Prostate gland (tissue), 2 donors: Measurements from ENCODE around the gene AOC2.

Experiments used
- POLR2A ChIP-seq: fragments of 450-650 bp; IDR thresholded peaks from one replicate; pipeline ENCODE4 v1.6.1; 2016; ENCODE audit warnings: antibody characterized with exemption, mild to moderate bottlenecking
- POLR2AphosphoS5 ChIP-seq: sonication (generic); formaldehyde crosslinking; IDR thresholded peaks from one replicate; pipeline ENCODE4 v1.6.1; 2017; ENCODE audit warnings: antibody characterized with exemption
- TF ChIP-seq, protein P1 (sequence below), 4 experiments: fragments of 200-600 bp in 2 of 4; fragments of 450-650 bp in 2 of 4; sonication (generic) in 2 of 4; IDR thresholded peaks; 1 replicate in 3 of 4; 2 replicates in 1 of 4; pipeline ENCODE4 v1.5.1; 2016 to 2019; ENCODE audit warnings: antibody characterized with exemption in 4 of 4, mild to moderate bottlenecking in 2 of 4, moderate library complexity in 2 of 4

DNA sequence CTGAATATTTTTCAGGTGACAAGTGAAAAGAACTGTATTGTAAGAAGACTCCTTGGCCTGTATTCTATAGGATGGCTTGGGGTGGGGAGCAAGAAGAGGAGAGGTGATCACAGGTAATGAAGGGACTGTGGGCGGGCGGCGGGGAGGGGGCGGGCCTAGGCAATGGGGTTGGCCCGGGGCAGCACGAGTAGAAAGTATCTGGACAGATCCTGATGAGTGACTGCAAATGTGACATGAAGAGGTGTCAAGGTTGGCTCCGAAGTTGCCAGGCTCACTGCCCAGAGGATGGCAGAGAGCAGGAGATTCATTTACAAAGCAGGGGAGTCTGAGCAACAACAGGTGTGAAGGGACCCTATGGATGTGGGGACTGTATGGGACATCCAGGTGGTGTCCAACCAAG, 45.4 kb downstream of the AOC2 start:
- TF ChIP-seq, protein P1, sequence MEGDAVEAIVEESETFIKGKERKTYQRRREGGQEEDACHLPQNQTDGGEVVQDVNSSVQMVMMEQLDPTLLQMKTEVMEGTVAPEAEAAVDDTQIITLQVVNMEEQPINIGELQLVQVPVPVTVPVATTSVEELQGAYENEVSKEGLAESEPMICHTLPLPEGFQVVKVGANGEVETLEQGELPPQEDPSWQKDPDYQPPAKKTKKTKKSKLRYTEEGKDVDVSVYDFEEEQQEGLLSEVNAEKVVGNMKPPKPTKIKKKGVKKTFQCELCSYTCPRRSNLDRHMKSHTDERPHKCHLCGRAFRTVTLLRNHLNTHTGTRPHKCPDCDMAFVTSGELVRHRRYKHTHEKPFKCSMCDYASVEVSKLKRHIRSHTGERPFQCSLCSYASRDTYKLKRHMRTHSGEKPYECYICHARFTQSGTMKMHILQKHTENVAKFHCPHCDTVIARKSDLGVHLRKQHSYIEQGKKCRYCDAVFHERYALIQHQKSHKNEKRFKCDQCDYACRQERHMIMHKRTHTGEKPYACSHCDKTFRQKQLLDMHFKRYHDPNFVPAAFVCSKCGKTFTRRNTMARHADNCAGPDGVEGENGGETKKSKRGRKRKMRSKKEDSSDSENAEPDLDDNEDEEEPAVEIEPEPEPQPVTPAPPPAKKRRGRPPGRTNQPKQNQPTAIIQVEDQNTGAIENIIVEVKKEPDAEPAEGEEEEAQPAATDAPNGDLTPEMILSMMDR (IDR thresholded peaks at IDR 0.05) = no peak
- TF ChIP-seq POLR2AphosphoS5 = no peak
- TF ChIP-seq POLR2A = no peak
